NCI-H82 (cell line): Measurements from ENCODE around the gene SI.
"Not testable (repeated sequence)": the region's sequence is repeated elsewhere in the genome, so short reads cannot be mapped to it uniquely, and the experiment has no call there.

ENCODE experiments used
- DNase-seq: peaks from one replicate; lab custom pipeline; 2025; lab: John Stamatoyannopoulos, UW

Gene SI

DNA sequence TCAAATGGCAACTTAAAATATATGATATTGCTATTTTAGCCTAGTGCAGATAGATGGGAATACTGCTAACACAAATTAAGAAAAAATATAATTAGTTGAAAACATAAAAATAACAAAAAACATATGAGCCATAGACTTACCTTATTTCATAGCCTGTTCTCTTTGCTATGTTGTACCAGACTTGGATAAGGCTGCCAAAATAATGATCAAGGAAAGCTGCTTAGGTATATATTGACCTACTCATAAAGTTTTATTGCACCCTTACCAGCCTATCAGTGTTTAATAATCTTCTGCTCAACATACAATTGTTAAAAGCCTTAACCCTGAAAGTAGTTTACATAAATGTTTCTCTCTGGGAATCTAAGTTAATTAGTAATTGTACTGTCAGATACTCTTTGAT, at the start of gene SI:
Gene SI, minus strand, starts transcription at position 204 of the 400 bp plus-strand sequence. CDS start 2,484 bp downstream, outside the sequence.
- DNase-seq = no peak

DNA sequence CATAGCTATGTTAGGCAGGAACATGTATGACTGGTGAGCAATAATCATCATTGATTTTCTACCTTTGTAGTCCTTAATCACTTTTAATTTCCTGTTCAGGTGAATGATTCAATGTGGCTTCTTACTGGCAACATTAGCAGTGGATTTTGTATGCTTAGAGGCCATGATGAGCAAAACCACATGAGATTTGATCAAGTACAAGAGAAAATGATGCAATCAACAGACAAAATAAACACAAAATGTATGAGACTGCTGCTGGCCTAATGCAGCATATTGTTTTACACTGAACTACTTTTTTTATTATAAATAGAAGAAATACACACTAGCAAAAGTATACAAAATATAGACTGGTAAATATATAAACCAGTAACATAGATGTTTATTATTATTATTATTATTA, 47.5 kb upstream of the SI start:
- DNase-seq = no peak

DNA sequence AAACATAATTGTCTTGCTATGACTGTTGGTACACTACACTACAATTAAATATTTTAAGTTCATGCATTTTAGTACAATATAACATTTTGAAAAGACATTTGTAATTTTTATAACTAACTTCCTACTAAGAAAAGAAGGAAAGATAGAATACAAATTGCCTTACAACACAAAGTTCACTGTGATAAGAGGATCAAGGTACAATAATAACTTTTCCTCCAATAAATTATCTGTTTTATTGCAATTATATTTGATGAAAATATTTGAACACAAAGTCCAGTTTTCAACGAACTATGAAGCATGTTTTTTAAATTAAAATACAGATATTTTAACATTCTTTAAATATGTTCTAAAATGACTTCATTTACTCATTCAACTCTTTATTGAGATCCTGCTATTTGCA, 33.1 kb upstream of the SI start:
- no peak for DNase-seq

DNA sequence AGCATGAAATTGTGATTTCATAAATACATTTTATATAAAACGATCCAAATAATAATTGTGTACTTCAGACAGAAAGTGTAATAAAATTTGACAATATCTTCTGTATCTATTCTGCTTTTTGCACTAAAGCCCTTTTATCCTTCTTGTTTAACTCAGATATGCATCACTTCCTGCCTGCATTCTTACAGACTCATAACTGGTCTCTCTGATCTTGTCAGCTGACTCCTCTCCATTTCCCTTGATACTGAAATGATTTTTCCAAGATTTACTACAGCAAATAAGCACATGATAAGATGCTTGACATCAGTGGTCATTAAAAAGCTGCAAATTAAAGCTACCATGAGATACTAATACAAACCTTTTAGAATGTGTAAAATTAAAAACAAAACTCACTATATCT, 25.3 kb upstream of the SI start:
- DNase-seq = no peak

DNA sequence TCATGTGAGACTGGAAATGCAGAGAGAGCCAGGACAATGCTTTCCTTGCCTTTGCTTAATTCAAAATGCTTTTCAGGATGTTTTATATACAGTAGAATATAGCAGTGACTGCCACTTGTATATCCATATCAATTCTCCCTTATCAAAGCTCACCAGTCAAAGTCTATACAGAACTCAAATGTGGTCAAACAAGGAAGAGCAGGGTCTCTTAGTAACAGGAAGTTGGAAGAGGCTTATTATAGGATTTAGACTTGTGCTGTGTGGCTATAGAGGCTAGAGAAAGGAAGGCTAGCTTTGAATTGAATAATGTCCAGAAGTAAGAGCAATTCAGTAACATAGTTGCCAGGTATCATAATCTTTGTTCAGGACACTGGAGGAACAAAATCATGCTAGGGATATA, 4.4 kb upstream of the SI start:
- DNase-seq = no peak

DNA sequence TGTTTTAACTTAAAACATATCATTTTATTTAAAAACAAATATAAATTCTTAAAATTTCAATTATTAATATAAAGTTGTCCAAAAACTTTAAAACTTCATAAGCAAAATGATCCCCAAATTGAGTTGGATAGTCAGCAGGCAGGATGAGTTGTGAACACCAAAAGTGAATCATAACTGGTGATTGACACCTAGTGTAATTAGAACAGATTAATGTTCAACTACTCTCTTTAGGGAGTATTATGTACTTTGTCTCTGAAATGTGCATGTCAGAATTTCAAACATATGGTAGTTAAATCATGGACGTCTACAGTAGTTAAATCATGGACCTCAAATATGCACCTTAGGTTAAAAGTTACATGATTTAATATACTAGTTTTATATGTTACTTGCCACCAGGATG, 2.9 kb upstream of the SI start:
- DNase-seq = no peak

DNA sequence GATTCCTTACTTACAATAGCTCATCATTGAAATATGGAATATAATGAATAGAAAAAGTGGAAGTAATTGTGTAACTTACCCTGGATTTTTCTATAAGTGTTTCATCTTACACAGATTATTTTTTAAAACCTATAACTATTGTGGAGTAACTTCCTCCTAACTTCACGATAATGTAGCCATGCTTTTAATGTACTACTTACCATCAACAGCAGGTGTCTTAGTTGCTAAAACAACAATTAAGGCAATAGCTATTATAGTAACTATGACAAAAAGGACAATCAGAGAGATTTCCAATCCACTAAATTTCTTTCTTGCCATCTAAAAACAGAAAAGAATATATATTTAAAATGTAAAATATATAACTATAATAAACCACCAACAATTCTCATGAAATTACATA, 2.6 kb downstream of the SI start:
- DNase-seq = no peak

DNA sequence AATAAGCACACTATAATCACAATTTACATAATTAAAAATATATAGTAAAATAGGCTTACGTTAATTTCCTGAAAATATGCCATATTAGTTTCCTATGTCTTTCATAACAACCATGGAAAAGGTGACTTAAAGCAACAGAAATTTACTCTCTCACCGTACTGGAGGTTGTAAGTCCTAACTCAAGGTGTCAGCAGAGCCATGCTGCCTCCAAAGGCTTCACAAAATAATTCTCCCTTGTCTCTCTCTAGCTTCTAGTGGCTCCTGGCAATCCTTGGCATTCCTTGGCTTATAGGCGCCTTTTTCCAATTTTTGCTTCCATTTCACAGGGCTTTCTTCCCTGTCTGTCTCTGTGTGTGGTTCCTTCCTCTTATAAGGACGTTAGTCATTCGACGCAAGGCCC, 7.6 kb downstream of the SI start:
- DNase-seq = peak; percentile 16

DNA sequence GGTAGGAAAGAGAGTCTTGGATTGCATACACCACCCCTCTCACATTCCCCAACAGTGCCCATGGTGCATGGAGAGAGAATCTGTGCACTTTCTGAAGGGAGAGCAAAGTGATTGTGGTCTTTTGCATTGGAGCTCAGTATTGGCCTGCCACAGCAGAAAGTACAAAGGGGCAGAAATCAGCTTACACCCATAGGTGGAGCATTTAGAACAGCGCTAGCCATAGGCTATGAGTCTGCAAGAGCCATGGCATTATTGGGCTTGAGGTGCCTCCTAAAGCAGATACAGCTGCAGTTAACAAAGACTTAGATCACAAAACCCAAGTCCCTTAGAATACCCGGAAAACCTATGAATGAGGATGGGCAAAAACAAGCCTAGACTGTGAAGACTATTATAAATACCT, 21.8 kb downstream of the SI start:
- peak; percentile 14 for DNase-seq

DNA sequence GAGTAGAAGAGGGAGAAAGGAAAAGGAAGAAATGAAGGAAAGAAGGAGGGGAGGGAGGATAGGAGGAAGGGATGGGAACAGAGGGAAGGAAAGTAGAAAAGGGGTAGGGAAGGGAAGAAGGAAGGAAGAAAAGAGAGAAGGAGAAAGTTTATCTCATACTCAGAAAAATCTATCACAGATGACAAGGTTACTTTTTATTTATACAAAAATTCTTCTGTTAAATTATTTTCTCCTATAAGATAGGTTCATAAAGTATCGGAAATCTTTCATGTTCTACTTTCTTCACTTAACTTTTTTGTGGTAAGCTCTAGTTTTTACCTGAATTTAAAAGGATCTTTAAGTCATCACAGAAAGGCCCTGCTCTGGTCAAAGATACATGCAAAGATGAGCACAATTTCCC, 38.1 kb downstream of the SI start:
- no peak for DNase-seq

DNA sequence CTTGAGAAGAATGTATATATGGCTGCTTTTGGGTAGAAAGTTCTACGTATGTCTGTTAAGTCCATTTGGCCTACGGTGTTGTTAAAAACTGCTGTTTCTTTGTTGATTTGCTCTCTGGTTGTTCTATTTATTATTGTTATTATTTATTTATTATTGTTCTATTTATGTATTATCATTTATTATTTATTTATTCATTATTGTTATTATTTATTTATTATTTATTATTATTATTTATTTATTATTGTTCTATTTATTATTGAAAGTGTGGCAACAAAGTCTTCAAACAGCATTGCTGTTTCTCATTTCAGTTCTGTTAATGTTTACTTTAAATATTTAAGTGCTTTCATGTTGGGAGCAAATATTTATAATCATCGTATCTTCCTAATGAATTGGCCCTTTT, 66.7 kb downstream of the SI start:
- no peak for DNase-seq

DNA sequence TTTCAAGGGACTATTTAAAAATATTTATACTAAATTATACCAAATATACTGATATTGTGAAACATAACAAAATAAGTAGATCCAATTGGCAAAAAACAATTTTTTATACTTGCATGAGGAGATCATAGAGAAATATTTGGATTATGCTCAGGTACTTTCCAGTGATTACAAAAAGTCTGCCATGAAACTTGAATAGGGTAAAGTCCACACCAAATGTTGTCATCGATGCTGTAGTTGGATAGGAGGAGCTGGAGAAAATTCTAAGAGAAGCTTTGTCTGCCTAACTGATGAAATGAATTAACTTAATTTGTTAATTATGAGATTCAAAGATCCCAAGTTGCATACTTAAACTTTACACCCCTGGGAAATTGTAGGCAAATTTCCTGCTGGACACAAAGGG, 93.3 kb downstream of the SI start:
- DNase-seq = no peak

DNA sequence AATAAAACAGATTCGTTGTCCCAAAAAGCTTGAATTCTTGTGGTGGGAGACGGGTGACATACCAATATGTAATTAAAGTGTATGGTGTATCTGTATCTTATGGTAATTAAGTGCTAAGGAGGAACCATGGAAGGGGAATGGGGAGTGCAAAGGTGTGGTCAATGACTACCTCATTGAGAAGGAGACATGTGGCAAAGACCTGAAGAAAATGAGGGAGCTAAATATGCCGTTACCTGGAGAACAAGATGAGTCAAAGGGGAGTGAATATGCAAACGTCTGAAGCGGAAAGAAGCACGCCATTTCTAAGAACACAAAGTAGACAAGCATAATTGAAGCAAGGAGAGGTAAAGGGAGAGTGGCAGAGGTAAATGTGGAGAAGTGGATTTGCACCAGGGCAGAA, 115.7 kb downstream of the SI start:
- DNase-seq = no peak

DNA sequence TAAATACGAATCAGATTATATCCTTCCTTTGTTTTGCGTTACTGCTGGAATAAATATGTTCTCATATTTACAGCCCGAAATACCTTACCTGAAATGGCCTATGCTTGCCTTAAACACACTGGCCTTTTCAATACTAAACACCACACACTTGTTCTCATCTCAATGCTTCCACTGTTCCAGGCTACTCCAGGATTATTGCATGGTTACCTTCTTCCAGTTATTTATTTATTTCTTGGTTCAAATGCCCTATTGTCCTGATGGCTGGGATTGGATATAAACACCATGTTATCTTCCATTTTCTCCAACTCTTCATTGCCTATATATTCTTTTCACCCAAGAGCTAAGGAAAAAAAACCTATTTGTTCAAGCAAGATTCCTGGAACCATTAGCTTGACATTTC, 125.3 kb downstream of the SI start:
- no peak for DNase-seq

DNA sequence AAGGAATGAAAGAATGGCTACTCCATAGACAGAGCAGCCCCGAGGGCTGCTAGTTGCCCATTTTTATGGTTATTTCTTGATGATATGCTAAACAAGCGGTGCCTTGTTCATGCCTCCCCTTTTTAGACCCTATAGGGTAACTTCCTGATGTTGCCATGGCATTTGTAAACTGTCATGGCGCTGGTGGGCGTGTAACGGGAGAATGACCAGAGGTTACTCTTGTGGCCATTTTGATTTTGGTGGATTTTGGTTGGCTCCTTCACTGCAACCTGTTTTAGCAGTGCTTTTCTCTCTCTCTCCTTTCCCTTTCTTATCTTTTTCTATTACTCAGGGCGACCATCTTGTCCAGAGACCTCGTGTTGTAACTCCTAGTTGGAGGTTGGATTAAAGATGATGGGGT, 126.9 kb downstream of the SI start:
- DNase-seq = not testable (repeated sequence)

DNA sequence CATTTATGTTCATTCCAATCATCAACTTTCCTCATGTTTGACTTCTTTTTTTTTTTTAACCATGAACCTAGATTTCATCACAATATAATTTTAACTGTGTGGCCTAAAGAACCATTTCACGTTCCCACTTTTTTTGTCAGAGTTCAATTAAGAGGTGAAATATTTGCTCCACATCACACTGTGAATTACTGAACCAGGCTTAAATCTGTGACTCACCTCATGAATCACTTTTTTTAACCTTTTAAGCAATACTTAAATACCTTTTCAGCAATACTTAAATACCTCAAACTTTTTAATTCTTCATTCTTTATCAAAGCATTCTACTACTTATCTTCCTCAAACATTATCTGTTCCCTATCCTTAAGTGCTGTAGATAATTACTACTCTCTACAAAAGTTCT, 137.6 kb downstream of the SI start:
- no peak for DNase-seq

DNA sequence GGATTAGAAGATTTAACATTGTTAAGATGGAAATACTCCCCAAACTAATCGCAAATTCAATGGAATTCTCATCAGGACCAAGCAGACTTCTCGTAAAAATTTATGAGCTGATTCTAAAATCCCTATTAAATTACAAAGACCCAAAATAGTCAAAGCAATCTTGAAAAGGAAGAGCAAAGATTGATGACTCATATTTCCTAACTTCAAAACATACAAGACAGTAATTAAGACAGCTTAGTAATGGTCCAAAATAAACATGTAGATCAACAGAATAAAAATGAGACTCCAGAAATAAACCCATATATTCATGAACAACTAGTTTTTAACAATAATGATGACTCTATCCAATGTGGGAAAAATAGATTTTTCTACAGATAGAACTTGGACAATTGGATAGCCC, 148.7 kb downstream of the SI start:
- DNase-seq = no peak
